ENCODE measurements around the gene HNRNPF.

The HNRNPF gene

GRCh38 chr10:43417950-43418768 is 9.2 kb upstream of the HNRNPF start:
- no peak for TF ChIP-seq CTCF (IDR thresholded peaks at IDR 0.05; ENCODE audit: extremely low read depth, missing control alignments)
- peak; percentile 77 for DNase-seq (ENCODE audit: low spot score)

- no peak for TF ChIP-seq CTCF (IDR thresholded peaks at IDR 0.05; ENCODE audit: extremely low read depth, missing control alignments)
- no peak for DNase-seq (ENCODE audit: low spot score)
Measured at GRCh38 chr10:43415544-43415943, 6.6 kb upstream of the HNRNPF start.

GRCh38 chr10:43411536-43411935 is 2.5 kb upstream of the HNRNPF start:
- no peak for TF ChIP-seq CTCF (IDR thresholded peaks at IDR 0.05; ENCODE audit: extremely low read depth, missing control alignments)

GRCh38 chr10:43410345-43410744 is 1.4 kb upstream of the HNRNPF start:
- DNase-seq (ENCODE audit: low spot score) = no peak
- TF ChIP-seq CTCF (IDR thresholded peaks at IDR 0.05; ENCODE audit: extremely low read depth, missing control alignments) = no peak

More at GRCh38 chr10:43411536-43411935, 2.5 kb upstream of the HNRNPF start:
- DNase-seq (ENCODE audit: low spot score) = no peak

- no peak for DNase-seq (ENCODE audit: low spot score)
- TF ChIP-seq CTCF (IDR thresholded peaks at IDR 0.05; ENCODE audit: extremely low read depth, missing control alignments) = no peak
Measured at GRCh38 chr10:43409385-43410109, 561 bp upstream of the HNRNPF start.

- TF ChIP-seq CTCF (IDR thresholded peaks at IDR 0.05; ENCODE audit: extremely low read depth, missing control alignments) = no peak
- no peak for DNase-seq (ENCODE audit: low spot score)
Measured at GRCh38 chr10:43408331-43408709, 666 bp downstream of the HNRNPF start.

Measured in GM20000 (cell line).